Hindlimb muscle (tissue), 1 donor: Measurements from ENCODE around the gene PRKCE. TPM values are rescaled to one million over a fixed set of nuclear protein-coding genes. Genes with fewer than 3 reads are reported as not detected.
"Not testable (repeated sequence)": the region's sequence is repeated elsewhere in the genome, so short reads cannot be mapped to it uniquely, and the experiment has no call there.

Experiments used
- DNase-seq: peaks from one replicate; pipeline ENCODE4 v3.0.0-alpha.2; 2013
- polyA plus RNA-seq: library from polyadenylated mRNA; unstranded; fragments of 120-200 nt; gene quantifications from one replicate; pipeline ENCODE4 v1.2.1, GENCODE V29; 2013; ENCODE audit not compliant: insufficient read length

The PRKCE gene
- polyA plus RNA-seq, 1 donor = 4.6 TPM

GRCh38 chr2:46207591-46207990 is 556.1 kb downstream of the PRKCE start:
- DNase-seq = no peak

- DNase-seq = no peak
These were observed 557.3 kb downstream of the PRKCE start for GRCh38 chr2:46208766-46209165.

- DNase-seq = no peak
These were observed 558.6 kb downstream of the PRKCE start for GRCh38 chr2:46210063-46210462.

- no peak for DNase-seq
These were observed 560.0 kb downstream of the PRKCE start for GRCh38 chr2:46211461-46211860.

GRCh38 chr2:46213906-46214305 is 562.4 kb downstream of the PRKCE start:
- DNase-seq = no peak

- DNase-seq = no peak
These were observed 564.7 kb downstream of the PRKCE start for GRCh38 chr2:46216213-46216612.

GRCh38 chr2:46223514-46223913 is 572.0 kb downstream of the PRKCE start:
- not testable (repeated sequence) for DNase-seq

GRCh38 chr2:46225150-46225625 is 573.7 kb downstream of the PRKCE start:
- no peak for DNase-seq

- no peak for DNase-seq
These were observed 574.3 kb downstream of the PRKCE start for GRCh38 chr2:46225730-46226129.

GRCh38 chr2:46226620-46227019 is 575.1 kb downstream of the PRKCE start:
- no peak for DNase-seq

GRCh38 chr2:46227022-46227421 is 575.5 kb downstream of the PRKCE start:
- DNase-seq = no peak

GRCh38 chr2:46227674-46228289 is 576.3 kb downstream of the PRKCE start:
- no peak for DNase-seq

GRCh38 chr2:46229134-46230063 is 577.9 kb downstream of the PRKCE start:
- DNase-seq = no peak

GRCh38 chr2:46230115-46230571 is 578.7 kb downstream of the PRKCE start:
- no peak for DNase-seq

- DNase-seq = no peak
These were observed 579.4 kb downstream of the PRKCE start for GRCh38 chr2:46230677-46231425.

GRCh38 chr2:46231721-46232120 is 580.2 kb downstream of the PRKCE start:
- no peak for DNase-seq

- no peak for DNase-seq
These were observed 581.4 kb downstream of the PRKCE start for GRCh38 chr2:46232860-46233259.

- DNase-seq = no peak
These were observed 584.8 kb downstream of the PRKCE start for GRCh38 chr2:46236006-46236875.

- DNase-seq = no peak
These were observed 585.7 kb downstream of the PRKCE start for GRCh38 chr2:46236876-46237859.
